ENCODE measurements around the gene SDK1. TPM values are rescaled to one million over a fixed set of nuclear protein-coding genes. Genes with fewer than 3 reads are reported as not detected.

Gene SDK1
- total and polyA plus RNA-seq, 2 of the 8 experiments (the other 6 are each of a cell fraction or from before 2014, with no cell fraction given): 3.3 to 7.2 TPM

- FAIRE-seq: no peak
- Histone ChIP-seq H3K56ac (replicated peaks; ENCODE audit: insufficient read length, low read depth, low read length) (no peak overlapping the region), H4K5ac (ENCODE audit: insufficient read length, low read depth, low read length) (no peak overlapping the region), H3K79me2 (ENCODE audit: control insufficient read depth in 1 of 2, insufficient read depth in 2 of 2, low read length in 2 of 2) (no peaks in the 10 kb centered on the region), H2BK15ac (ENCODE audit: low read length) (no peak overlapping the region), H3K4me1 (replicated peaks in 1 of 4; ENCODE audit: control insufficient read depth in 3 of 4, insufficient read depth in 4 of 4, low read length in 3 of 4) (no peaks in the 10 kb centered on the region), H3K9ac (replicated peaks in 1 of 4; ENCODE audit: extremely low read depth in 1 of 4, low read depth in 3 of 4, low read length in 3 of 4) (no peak overlapping the region), H3K27ac (ENCODE audit: low read depth, low read length) (no peak overlapping the region), H3K23ac (ENCODE audit: insufficient read length) (no peak overlapping the region), H3K4me2 (ENCODE audit: insufficient read depth in 1 of 2, low read depth in 2 of 2, low read length in 2 of 2) (no peak overlapping the region), H3K4me3 (ENCODE audit: extremely low read depth in 1 of 4, insufficient read depth in 2 of 4, low read depth in 3 of 4, low read length in 4 of 4) (no peak overlapping the region), H3K4ac (replicated peaks; ENCODE audit: insufficient read length, low read depth, low read length) (no peak overlapping the region), H3K9me3 (ENCODE audit: insufficient read depth in 2 of 2, low read depth in 1 of 2, low read length in 1 of 2) (no peaks in the 10 kb centered on the region), H3K36me3 (ENCODE audit: control insufficient read depth in 2 of 4, insufficient read depth in 4 of 4, low read length in 3 of 4) (no peaks in the 10 kb centered on the region), H3K18ac (ENCODE audit: extremely low read depth, low read length) (no peak overlapping the region), H4K91ac (replicated peaks; ENCODE audit: insufficient read length, low read length) (no peak overlapping the region), H2AFZ (ENCODE audit: low read length) (no peak overlapping the region), H3K23me2 (ENCODE audit: low read depth, low read length) (no peaks in the 10 kb centered on the region), H3K79me1 (ENCODE audit: low read depth, low read length) (no peaks in the 10 kb centered on the region), H2BK20ac (ENCODE audit: low read length) (no peak overlapping the region), H3K14ac (ENCODE audit: insufficient read length) (no peak overlapping the region), H3K27me3 (replicated peaks in 1 of 4; ENCODE audit: control insufficient read depth in 3 of 4, extremely low read depth in 1 of 4, insufficient read depth in 3 of 4, low read length in 3 of 4) (no peaks in the 10 kb centered on the region), H2BK5ac (ENCODE audit: low read depth, low read length) (no peak overlapping the region), H2BK120ac (replicated peaks; ENCODE audit: low read depth, low read length) (no peak overlapping the region), H2BK12ac (ENCODE audit: low read depth, low read length) (no peak overlapping the region), H4K8ac (ENCODE audit: extremely low read depth, insufficient read depth, low read length) (no peak overlapping the region), H4K20me1 (replicated peaks in 1 of 2; ENCODE audit: control insufficient read depth in 1 of 2, insufficient read depth in 2 of 2, low read length in 2 of 2) (no peaks in the 10 kb centered on the region), H2AK5ac (ENCODE audit: low read depth, low read length) (no peak overlapping the region)
- DNase-seq (ENCODE audit: low read depth in 1 of 2, low spot score in 2 of 2): no peak
- 88% methylated on average over 5 of the region's 5 CpGs; no CpG with 5 or more reads in 1 of the 2 experiments for WGBS, 2 experiments (ENCODE audit: extremely low coverage in 1 of 2, insufficient coverage in 1 of 2, insufficient read length in 1 of 2, insufficient replicate concordance in 2 of 2, low coverage in 1 of 2, low lambda C conversion rate in 2 of 2, missing lambda C conversion rate in 1 of 2)
- ChIA-PET POLR2A (ENCODE audit: partially characterized antibody) (interaction anchor here (0.9 kb wide), 1 partner anchor 29 kb away, joined by 3 read pairs; no protein-coding TSS in a partner anchor), CTCF (ENCODE audit: partially characterized antibody) (interaction anchor here (1.7 to 1.9 kb wide), 2 partner anchors 10 to 18 kb away, joined by 4 to 6 read pairs; no protein-coding TSS in a partner anchor)
- no peak for TF ChIP-seq CBX5 (IDR thresholded peaks at IDR 0.05; ENCODE audit: low read depth, low read length)
- TF ChIP-seq BACH1 (IDR thresholded peaks at IDR 0.05; ENCODE audit: low read length): no peak
- no peak for TF ChIP-seq PHF8 (conservative IDR thresholded peaks at IDR 0.05; ENCODE audit: low read depth, low read length)
- TF ChIP-seq CBX8 (IDR thresholded peaks at IDR 0.05; ENCODE audit: borderline replicate concordance, low read depth, low read length): no peak
- TF ChIP-seq BRCA1 (IDR thresholded peaks at IDR 0.05; ENCODE audit: low read depth, low read length): no peak
- TF ChIP-seq NRF1 (IDR thresholded peaks at IDR 0.05; ENCODE audit: low read depth, low read length): no peak
- no peak for TF ChIP-seq RFX5 (IDR thresholded peaks at IDR 0.05; ENCODE audit: borderline replicate concordance, low read depth, low read length)
- TF ChIP-seq SIN3A (conservative IDR thresholded peaks at IDR 0.05 in 1 of 2, IDR thresholded peaks at IDR 0.05 in 1 of 2; ENCODE audit: low read depth in 1 of 2, low read length in 2 of 2): no peak
- TF ChIP-seq YY1 (IDR thresholded peaks at IDR 0.05; ENCODE audit: low read depth, low read length): no peak
- no peak for TF ChIP-seq MAFK (IDR thresholded peaks at IDR 0.05; ENCODE audit: low read depth, low read length)
- TF ChIP-seq TEAD4 (IDR thresholded peaks at IDR 0.05; ENCODE audit: low read depth, low read length): no peak
- no peak for TF ChIP-seq NANOG (IDR thresholded peaks at IDR 0.05; ENCODE audit: insufficient read depth, low read depth, low read length, poor library complexity, severe bottlenecking)
- TF ChIP-seq RXRA (IDR thresholded peaks at IDR 0.05; ENCODE audit: insufficient read depth, low read depth, low read length): no peak
- TF ChIP-seq HDAC6 (IDR thresholded peaks at IDR 0.05; ENCODE audit: low read depth, low read length): no peak
- no peak for TF ChIP-seq SIX5 (IDR thresholded peaks at IDR 0.05; ENCODE audit: low read depth, low read length)
- no peak for TF ChIP-seq TCF12 (IDR thresholded peaks at IDR 0.05; ENCODE audit: low read depth, low read length)
These were observed 260.9 kb downstream of the SDK1 start for GRCh38 chr7:3561932-3562331.
